ENCODE measurements around the gene PCAT7.
"Not testable (repeated sequence)": the region's sequence is repeated elsewhere in the genome, so short reads cannot be mapped to it uniquely, and the experiment has no call there.

PCAT7 gene

DNA sequence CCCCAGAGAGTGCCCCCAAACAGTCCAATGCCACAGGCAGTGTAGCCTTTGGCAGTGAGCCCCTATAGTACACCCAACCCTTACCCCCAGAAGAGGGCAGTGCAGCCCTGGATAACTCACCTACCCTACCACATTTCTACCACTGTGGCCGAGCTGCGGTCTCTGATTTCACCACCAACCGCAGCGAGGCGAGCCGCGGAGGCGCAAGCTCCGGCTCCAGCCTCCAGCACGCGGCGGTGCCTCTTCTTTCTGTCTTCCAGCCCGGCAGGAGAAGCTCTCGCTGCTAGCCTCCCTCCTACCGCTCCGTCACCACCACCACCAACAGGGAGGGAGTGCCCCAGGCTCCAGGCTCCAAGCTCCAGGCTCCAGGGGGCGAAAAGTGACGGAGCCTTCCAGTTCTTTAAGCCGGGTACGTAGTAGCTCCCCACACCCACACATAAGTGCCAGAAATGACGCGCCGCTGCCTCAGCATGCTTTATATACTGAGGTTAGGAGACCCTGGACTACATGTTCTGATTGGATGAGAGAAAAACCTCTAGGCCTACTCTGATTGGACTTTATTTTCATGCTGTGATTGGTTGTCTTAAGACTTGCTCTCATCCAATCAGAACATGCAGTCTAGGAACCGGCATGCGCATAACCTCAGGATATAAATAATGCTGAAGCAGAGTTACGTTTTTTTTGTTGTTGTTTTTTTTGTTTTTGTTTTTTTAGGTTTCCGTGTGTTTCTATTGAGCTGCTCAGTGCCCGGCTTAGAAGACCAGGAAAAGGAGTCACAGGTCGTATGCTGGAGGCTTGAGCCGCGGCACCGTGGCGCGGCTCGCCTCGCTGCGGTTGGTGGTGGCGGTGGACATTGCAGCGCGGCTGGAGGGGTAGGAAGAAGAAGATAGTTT, at the start of gene PCAT7:
PCAT7 (plus strand) TSS at position 645 of the 893 bp plus-strand sequence.
- H3K27ac Mint-ChIP-seq, result no peak within 1 kb of the TSS
- ATAC-seq (replicated peaks) (peak; percentile 67 to 95), DNase-seq (no peak)
- peaks cover 0 to 17% of the 10 kb centered on the region in 2 donors for H3K27me3 Mint-ChIP-seq
- no peaks in the 10 kb centered on the region for H3K9me3 Mint-ChIP-seq
- no peaks in the 10 kb centered on the region for H3K36me3 Mint-ChIP-seq
- no peak within 1 kb of the TSS for H3K4me3 Mint-ChIP-seq
- no peaks in the 10 kb centered on the region for H3K4me1 Mint-ChIP-seq

GRCh38 chr9:94506370-94506769, 48.5 kb upstream of the PCAT7 start:
- ATAC-seq (replicated peaks); H3K36me3 Mint-ChIP-seq; H3K4me3 Mint-ChIP-seq; H3K9me3 Mint-ChIP-seq; H3K27me3 Mint-ChIP-seq; DNase-seq; H3K4me1 Mint-ChIP-seq; H3K27ac Mint-ChIP-seq: not testable (repeated sequence)

GRCh38 chr9:94507531-94508258, 47.2 kb upstream of the PCAT7 start:
- H3K9me3 Mint-ChIP-seq, result peaks cover 0 to 1% of the 10 kb centered on the region in 2 donors
- H3K27ac Mint-ChIP-seq, result no peak overlapping the region
- no peaks in the 10 kb centered on the region for H3K36me3 Mint-ChIP-seq
- H3K4me1 Mint-ChIP-seq, result peaks cover 6 to 12% of the 10 kb centered on the region in 2 donors
- no peaks in the 10 kb centered on the region for H3K27me3 Mint-ChIP-seq
- H3K4me3 Mint-ChIP-seq, result no peak overlapping the region
- DNase-seq (no peak), ATAC-seq (replicated peaks) (no peak)

DNA sequence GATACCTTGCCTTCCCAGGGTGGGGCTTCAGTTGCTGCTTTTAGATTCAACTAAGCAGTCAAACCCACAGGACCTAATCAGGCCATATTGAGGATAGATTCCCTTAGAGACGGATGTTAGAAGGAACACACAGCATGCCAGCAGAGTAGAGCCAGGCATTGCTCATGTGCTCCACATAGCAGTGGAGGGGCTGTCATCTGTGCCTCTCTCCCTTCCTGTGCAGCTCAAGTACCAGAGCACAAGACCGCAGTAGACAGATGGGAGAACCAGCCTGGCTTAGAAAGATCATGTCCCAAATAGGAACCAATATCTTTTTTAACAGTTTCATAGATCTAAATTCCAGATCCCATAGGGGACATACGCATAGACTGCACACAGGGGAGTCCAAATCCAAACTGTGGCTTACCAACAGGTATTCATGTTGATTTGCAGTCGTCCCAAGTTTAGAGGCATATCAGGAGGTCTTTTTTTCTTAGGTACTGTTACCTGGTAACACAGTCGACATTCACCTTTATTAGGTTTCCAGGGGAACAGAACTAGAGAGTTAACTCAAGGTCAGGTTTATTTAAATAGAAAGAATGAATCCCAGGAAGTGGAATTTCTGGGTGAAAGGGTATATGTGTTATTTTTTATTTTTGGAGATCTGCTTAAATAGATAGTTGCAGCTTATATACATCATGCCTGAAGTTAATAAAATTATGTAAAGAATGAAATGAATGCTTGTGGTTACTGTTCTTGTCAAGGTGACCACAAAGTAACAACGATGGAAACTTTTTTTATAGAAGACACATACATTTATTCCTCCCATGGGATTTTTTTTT, 43.5 kb upstream of the PCAT7 start:
- Mint-ChIP-seq H3K9me3 (no peaks in the 10 kb centered on the region), H3K27me3 (no peaks in the 10 kb centered on the region), H3K4me3 (no peak overlapping the region), H3K27ac (no peak overlapping the region), H3K4me1 (peaks cover 6 to 12% of the 10 kb centered on the region in 2 donors), H3K36me3 (no peaks in the 10 kb centered on the region)
- ATAC-seq (replicated peaks), result peak; percentile 58 to 64
- no peak for DNase-seq

DNA sequence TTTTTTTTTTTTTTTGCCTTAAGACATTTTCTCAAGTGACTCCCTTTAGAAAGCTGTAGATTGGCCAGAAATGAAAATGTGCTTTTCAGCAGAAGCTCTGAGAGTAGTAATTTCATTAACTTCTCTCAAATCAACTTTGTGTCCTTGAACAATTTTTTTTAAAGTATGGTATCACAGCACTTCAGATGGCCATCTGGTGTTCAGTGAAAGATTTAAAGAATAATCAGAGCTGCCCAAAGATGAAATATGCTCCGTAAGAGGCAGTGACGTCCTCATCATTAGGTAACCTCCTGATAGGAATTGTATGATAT, 43.0 kb upstream of the PCAT7 start:
- Mint-ChIP-seq H3K36me3 (no peaks in the 10 kb centered on the region), H3K4me1 (peaks cover 6 to 12% of the 10 kb centered on the region in 2 donors), H3K9me3 (no peaks in the 10 kb centered on the region), H3K4me3 (no peak overlapping the region), H3K27me3 (no peaks in the 10 kb centered on the region), H3K27ac (no peak overlapping the region)
- ATAC-seq (replicated peaks) (no peak), DNase-seq (no peak)

- Mint-ChIP-seq H3K27ac (no peak overlapping the region), H3K4me1 (peaks cover 1 to 12% of the 10 kb centered on the region in 2 donors), H3K9me3 (no peaks in the 10 kb centered on the region), H3K4me3 (no peak overlapping the region), H3K27me3 (no peaks in the 10 kb centered on the region), H3K36me3 (no peaks in the 10 kb centered on the region)
- DNase-seq, result no peak
- ATAC-seq (replicated peaks), result no peak
Observed at GRCh38 chr9:94514722-94515121, 40.2 kb upstream of the PCAT7 start.

DNA sequence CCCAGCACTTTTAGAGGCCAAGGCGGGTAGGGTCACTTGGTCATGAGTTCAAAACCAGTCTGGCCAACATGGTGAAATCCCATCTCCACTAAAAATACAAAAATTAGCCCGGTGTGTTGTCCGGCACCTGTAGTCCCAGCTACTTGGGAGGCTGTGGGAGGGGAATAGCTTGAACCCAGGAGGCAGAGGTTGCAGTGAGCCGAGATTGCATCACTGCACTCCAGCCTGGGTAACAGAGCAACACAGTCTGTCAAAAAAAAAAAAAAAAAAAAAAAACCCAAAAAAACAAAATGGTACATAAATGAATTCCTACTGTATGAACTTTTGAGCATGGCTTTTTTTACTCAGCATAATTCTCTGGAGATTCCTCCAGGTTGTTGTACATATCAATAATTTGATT, 37.6 kb upstream of the PCAT7 start:
- Mint-ChIP-seq H3K27me3 (no peaks in the 10 kb centered on the region), H3K9me3 (peaks cover 0 to 3% of the 10 kb centered on the region in 2 donors), H3K4me1 (peaks cover 0 to under 1% of the 10 kb centered on the region in 2 donors), H3K36me3 (no peaks in the 10 kb centered on the region), H3K27ac (no peak overlapping the region), H3K4me3 (no peak overlapping the region)
- no peak for DNase-seq
- no peak for ATAC-seq (replicated peaks)

DNA sequence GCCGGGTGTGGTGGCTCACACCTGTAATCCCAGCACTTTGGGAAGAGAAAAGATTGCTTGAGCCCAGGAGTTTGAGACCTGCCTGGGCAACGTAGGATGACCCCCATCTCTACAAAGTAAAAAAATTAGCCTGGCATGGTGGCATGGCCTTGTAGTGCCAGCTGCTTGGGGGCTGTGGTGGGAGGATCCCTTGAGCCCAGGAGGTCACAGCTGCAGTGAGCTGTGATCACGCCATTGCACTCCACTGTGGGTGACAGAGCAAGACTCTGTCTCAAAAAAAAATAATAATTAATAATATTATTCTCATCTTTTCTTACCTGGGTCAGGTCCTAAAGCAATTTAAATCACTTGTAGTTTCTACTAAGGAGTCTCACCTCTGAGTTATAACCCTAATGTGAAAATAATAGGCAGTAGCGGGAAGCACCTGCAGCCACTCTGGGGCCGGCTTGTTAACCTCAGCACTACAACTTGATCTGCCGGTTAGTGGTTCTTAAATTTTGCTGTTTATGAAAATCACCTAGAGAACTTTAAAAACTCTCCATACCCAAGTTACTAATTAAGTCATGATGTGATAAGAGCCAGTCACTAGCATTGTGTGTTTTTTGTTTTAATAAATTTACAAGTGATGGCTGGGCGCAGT, 29.4 kb upstream of the PCAT7 start:
- ATAC-seq (replicated peaks), result no peak
- no peaks in the 10 kb centered on the region for H3K9me3 Mint-ChIP-seq

GRCh38 chr9:94526271-94526670, 28.6 kb upstream of the PCAT7 start:
- Mint-ChIP-seq H3K36me3 (no peaks in the 10 kb centered on the region), H3K27me3 (no peaks in the 10 kb centered on the region), H3K4me3 (no peak overlapping the region), H3K4me1 (peaks cover 0 to 7% of the 10 kb centered on the region in 2 donors), H3K27ac (no peak overlapping the region), H3K9me3 (no peaks in the 10 kb centered on the region)
- ATAC-seq (replicated peaks), result no peak
- DNase-seq, result no peak

More for the DNA sequence above, 29.4 kb upstream of the PCAT7 start:
- DNase-seq, result no peak
- no peak overlapping the region for H3K27ac Mint-ChIP-seq
- H3K36me3 Mint-ChIP-seq, result no peaks in the 10 kb centered on the region
- H3K4me1 Mint-ChIP-seq, result peaks cover 0 to 7% of the 10 kb centered on the region in 2 donors
- no peak overlapping the region for H3K4me3 Mint-ChIP-seq
- H3K27me3 Mint-ChIP-seq, result no peaks in the 10 kb centered on the region

GRCh38 chr9:94526951-94527350, 27.9 kb upstream of the PCAT7 start:
- Mint-ChIP-seq H3K36me3 (no peaks in the 10 kb centered on the region), H3K27ac (no peak overlapping the region), H3K4me1 (peaks cover 0 to 7% of the 10 kb centered on the region in 2 donors), H3K4me3 (no peak overlapping the region), H3K9me3 (peaks cover 0 to 2% of the 10 kb centered on the region in 2 donors), H3K27me3 (no peaks in the 10 kb centered on the region)
- no peak for ATAC-seq (replicated peaks)
- no peak for DNase-seq

- no peak for DNase-seq
- Mint-ChIP-seq H3K27ac (no peak overlapping the region), H3K9me3 (peaks cover 0 to 3% of the 10 kb centered on the region in 2 donors), H3K4me1 (peaks cover 0 to 7% of the 10 kb centered on the region in 2 donors), H3K4me3 (no peak overlapping the region), H3K36me3 (no peaks in the 10 kb centered on the region), H3K27me3 (no peaks in the 10 kb centered on the region)
- ATAC-seq (replicated peaks), result no peak
Observed at GRCh38 chr9:94528886-94529285, 26.0 kb upstream of the PCAT7 start.

DNA sequence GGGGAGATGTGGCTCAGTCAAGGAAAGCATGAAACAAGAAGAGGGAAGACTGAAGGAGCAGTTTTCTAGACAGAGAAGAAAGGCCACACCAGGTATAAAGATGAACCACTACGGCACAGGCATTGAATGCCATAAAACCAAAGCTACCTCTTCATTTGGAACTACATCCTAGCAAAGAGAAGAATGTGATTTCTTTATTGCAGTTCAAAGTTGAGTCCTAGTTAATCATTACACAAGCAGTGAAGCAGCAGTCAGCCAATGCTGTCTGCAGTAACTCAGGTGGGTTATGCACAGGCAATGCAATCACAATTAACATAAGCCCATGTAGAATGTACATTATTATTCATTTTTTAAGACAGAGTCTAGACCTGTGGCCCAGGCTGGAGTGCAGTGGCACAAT, 21.7 kb upstream of the PCAT7 start:
- no peaks in the 10 kb centered on the region for H3K27me3 Mint-ChIP-seq
- no peak overlapping the region for H3K27ac Mint-ChIP-seq
- H3K4me1 Mint-ChIP-seq, result no peaks in the 10 kb centered on the region
- peaks cover 0 to 3% of the 10 kb centered on the region in 2 donors for H3K9me3 Mint-ChIP-seq
- H3K4me3 Mint-ChIP-seq, result no peak overlapping the region
- no peaks in the 10 kb centered on the region for H3K36me3 Mint-ChIP-seq
- ATAC-seq (replicated peaks) (no peak), DNase-seq (no peak)

DNA sequence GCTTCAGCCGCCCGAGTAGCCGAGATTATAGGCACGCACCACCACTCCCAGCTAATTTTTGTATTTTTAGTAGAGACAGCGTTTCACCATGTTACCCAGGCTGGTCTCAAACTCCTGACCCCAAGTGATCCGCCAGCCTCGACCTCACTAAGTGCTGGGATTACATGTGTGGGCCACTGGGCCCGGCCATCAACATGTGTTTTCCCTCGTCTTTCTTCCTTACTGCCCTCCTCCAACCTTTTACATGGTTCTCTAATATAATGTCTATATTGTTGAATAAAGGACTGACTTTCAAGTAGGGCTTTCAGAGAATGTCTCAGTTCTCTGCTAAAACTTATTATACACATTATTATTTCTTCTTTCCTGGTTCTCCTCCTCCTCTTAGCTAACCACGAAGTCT, 21.3 kb upstream of the PCAT7 start:
- Mint-ChIP-seq H3K27me3 (no peaks in the 10 kb centered on the region), H3K4me3 (no peak overlapping the region), H3K4me1 (no peaks in the 10 kb centered on the region), H3K9me3 (peaks cover 0 to 3% of the 10 kb centered on the region in 2 donors), H3K27ac (no peak overlapping the region), H3K36me3 (no peaks in the 10 kb centered on the region)
- ATAC-seq (replicated peaks) (no peak), DNase-seq (no peak)

GRCh38 chr9:94534901-94535300, 20.0 kb upstream of the PCAT7 start:
- peaks cover 0 to 3% of the 10 kb centered on the region in 2 donors for H3K9me3 Mint-ChIP-seq
- no peak overlapping the region for H3K27ac Mint-ChIP-seq

More at GRCh38 chr9:94534901-94535300, 20.0 kb upstream of the PCAT7 start:
- Mint-ChIP-seq H3K4me3 (no peak overlapping the region), H3K27me3 (peaks cover 0 to under 1% of the 10 kb centered on the region in 2 donors), H3K36me3 (no peaks in the 10 kb centered on the region), H3K4me1 (no peaks in the 10 kb centered on the region)
- ATAC-seq (replicated peaks) (no peak), DNase-seq (no peak)
